Measurements from ENCODE around the gene KDELR1. TPM values are rescaled to one million over a fixed set of nuclear protein-coding genes. Genes with fewer than 3 reads are reported as not detected.

The KDELR1 gene
- total and polyA plus RNA-seq, 9 of the 15 experiments (the other 6 are each of a cell fraction or from before 2014, with no cell fraction given): 6.1 to 165 (median 58.5) TPM

DNA sequence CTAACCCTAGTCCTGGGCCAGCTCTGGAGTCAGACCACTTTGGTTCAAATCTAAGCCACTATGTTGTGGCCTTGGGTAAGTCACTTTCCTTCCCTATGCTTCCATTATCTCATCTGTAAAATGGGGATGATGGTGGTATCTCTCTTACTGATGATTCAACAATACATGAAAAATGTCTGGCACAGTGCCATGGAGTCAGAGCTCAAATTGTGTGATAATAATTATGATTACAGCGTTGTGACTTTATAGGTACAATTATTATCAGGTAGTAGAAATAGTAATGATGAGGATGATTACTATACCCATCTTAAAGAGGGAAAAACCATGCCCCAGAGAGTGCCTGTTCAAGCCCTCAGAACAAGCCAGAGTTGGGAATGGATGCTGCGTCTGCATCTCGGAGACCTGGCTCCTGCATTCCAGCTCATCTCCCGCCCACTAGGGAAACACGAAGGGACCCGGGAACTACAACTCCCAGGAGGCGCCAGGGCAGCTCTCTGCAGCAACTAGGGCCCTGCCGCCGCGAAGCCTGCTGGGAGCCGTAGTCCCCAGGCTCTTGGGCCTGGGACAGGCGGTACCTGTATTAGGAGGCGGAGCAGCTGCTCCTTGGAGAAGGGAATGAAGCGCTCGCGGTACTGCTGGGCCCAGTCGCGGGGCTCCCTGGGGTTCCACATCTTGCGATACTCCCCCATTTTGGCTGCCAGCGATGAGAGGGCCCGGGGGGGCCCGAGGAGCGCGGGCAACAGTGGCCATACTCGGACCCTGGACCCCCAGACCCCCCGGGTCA is 28.4 kb downstream of the KDELR1 start (continued):
- TF ChIP-seq, protein P1, sequence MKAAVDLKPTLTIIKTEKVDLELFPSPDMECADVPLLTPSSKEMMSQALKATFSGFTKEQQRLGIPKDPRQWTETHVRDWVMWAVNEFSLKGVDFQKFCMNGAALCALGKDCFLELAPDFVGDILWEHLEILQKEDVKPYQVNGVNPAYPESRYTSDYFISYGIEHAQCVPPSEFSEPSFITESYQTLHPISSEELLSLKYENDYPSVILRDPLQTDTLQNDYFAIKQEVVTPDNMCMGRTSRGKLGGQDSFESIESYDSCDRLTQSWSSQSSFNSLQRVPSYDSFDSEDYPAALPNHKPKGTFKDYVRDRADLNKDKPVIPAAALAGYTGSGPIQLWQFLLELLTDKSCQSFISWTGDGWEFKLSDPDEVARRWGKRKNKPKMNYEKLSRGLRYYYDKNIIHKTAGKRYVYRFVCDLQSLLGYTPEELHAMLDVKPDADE (conservative IDR thresholded peaks at IDR 0.05; ENCODE audit: control insufficient read depth, low read depth, low read length): peak; percentile 99; the same call in 1 of the 2 replicates
- TF ChIP-seq PYGO2 (tag; IDR thresholded peaks at IDR 0.05) (no peak), ZNF311 (CRISPR knock-in tag; IDR thresholded peaks at IDR 0.05) (no peak), NBN (IDR thresholded peaks at IDR 0.05; ENCODE audit: low read depth) (no peak), STAG1 (CRISPR knock-in tag; IDR thresholded peaks at IDR 0.05; ENCODE audit: borderline replicate concordance) (no peak), TOE1 (IDR thresholded peaks at IDR 0.05; ENCODE audit: borderline replicate concordance) (no peak), TOE1 (CRISPR knock-in tag; IDR thresholded peaks at IDR 0.05; ENCODE audit: borderline replicate concordance, low read depth) (peak; percentile 44; the same call in 1 of the 2 replicates), ZNF274 (IDR thresholded peaks at IDR 0.05; ENCODE audit: borderline replicate concordance, low read depth, low read length) (no peak), NFXL1 (CRISPR knock-in tag; IDR thresholded peaks at IDR 0.05) (no peak), ARNT (IDR thresholded peaks at IDR 0.05) (no peak), GABPB1 (CRISPR knock-in tag; IDR thresholded peaks at IDR 0.05) (peak; percentile 46; the same call in 1 of the 2 replicates), ETV6 (IDR thresholded peaks at IDR 0.05; ENCODE audit: borderline replicate concordance in 1 of 2, low read depth in 2 of 2, low read length in 1 of 2) (no peak), ETV6 (CRISPR knock-in tag; IDR thresholded peaks at IDR 0.05; ENCODE audit: borderline replicate concordance) (no peak), ZNF76 (CRISPR knock-in tag; IDR thresholded peaks at IDR 0.05; ENCODE audit: borderline replicate concordance) (0 out of 2 replicates have a peak, but pooled peaks have one; percentile 78), CBX5 (IDR thresholded peaks at IDR 0.05; ENCODE audit: borderline replicate concordance, low read depth) (no peak), ZNF212 (CRISPR knock-in tag; IDR thresholded peaks at IDR 0.05) (peak; percentile 30; the same call in 1 of the 2 replicates), YY1 (IDR thresholded peaks at IDR 0.05; ENCODE audit: borderline replicate concordance in 1 of 3, control insufficient read depth in 1 of 3, extremely low read depth in 1 of 3, insufficient read depth in 3 of 3, insufficient read length in 1 of 3, insufficient replicate concordance in 2 of 3, low read depth in 1 of 3, low read length in 2 of 3) (peak in 1 of 3 experiments; percentile 50), SRSF9 (IDR thresholded peaks at IDR 0.05; ENCODE audit: borderline replicate concordance, low read depth, low read length) (no peak), PHB2 (IDR thresholded peaks at IDR 0.05; ENCODE audit: low read depth) (no peak), ZFPM2 (CRISPR knock-in tag; IDR thresholded peaks at IDR 0.05) (no peak), POLR2AphosphoS5 (IDR thresholded peaks at IDR 0.05; ENCODE audit: control insufficient read depth, insufficient read depth, low read depth, low read length) (no peak), RCOR1 (IDR thresholded peaks at IDR 0.05; ENCODE audit: borderline replicate concordance in 1 of 2, low read depth in 2 of 2, low read length in 2 of 2) (peak in 1 of 2 experiments; percentile 46; a peak in 1 of 4 replicates), BCL6 (CRISPR knock-in tag; IDR thresholded peaks at IDR 0.05) (peak; percentile 67; the same call in 1 of the 2 replicates), ZNF408 (CRISPR knock-in tag; IDR thresholded peaks at IDR 0.05; ENCODE audit: low read depth) (no peak), GATA2 (CRISPR knock-in tag; IDR thresholded peaks at IDR 0.05) (no peak), MCM2 (IDR thresholded peaks at IDR 0.05; ENCODE audit: low read depth) (no peak), CEBPG (CRISPR knock-in tag; IDR thresholded peaks at IDR 0.05) (no peak), CEBPG (tag; conservative IDR thresholded peaks at IDR 0.05 in 1 of 2, IDR thresholded peaks at IDR 0.05 in 1 of 2) (no peak), SPI1 (IDR thresholded peaks at IDR 0.05; ENCODE audit: borderline replicate concordance, low read depth, low read length) (no peak)

Data from K562 (cell line).